Glutamatergic neuron (in vitro differentiated cells): ENCODE results near the gene MCUR1. TPM values are rescaled to one million over a fixed set of nuclear protein-coding genes. Genes with fewer than 3 reads are reported as not detected.
"Not testable (repeated sequence)": the region's sequence is repeated elsewhere in the genome, so short reads cannot be mapped to it uniquely, and the experiment has no call there.

Source experiments
- DNase-seq: peaks from one replicate; pipeline ENCODE4 v3.0.0; 2022
- H3K27ac Mint-ChIP-seq: one replicate; pipeline ENCODE4 v1.8.0; 2020; ENCODE audit warnings: mild to moderate bottlenecking, mixed read lengths, inconsistent platforms; ENCODE audit not compliant: unreplicated experiment
- H3K27me3 Mint-ChIP-seq: one replicate; pipeline ENCODE4 v1.8.0; 2020; ENCODE audit warnings: mild to moderate bottlenecking, moderate library complexity, mixed read lengths, inconsistent platforms; ENCODE audit not compliant: unreplicated experiment
- H3K36me3 Mint-ChIP-seq: one replicate; pipeline ENCODE4 v1.8.0; 2020; ENCODE audit warnings: mild to moderate bottlenecking, mixed read lengths, inconsistent platforms; ENCODE audit not compliant: unreplicated experiment
- H3K4me1 Mint-ChIP-seq: one replicate; pipeline ENCODE4 v1.8.0; 2020; ENCODE audit warnings: mild to moderate bottlenecking, low read depth, mixed read lengths, inconsistent platforms; ENCODE audit not compliant: unreplicated experiment
- H3K4me3 Mint-ChIP-seq: one replicate; pipeline ENCODE4 v1.8.0; 2020; ENCODE audit warnings: mild to moderate bottlenecking, mixed read lengths, inconsistent platforms; ENCODE audit not compliant: unreplicated experiment
- H3K9me3 Mint-ChIP-seq: one replicate; pipeline ENCODE4 v1.8.0; 2020; ENCODE audit warnings: mild to moderate bottlenecking, moderate library complexity, mixed read lengths, inconsistent platforms; ENCODE audit not compliant: unreplicated experiment
- total RNA-seq: library from RNA; stranded (reverse); fragmentation: NEBNext Ultra II Directional; extraction: Animal tissue kit (Norgen Biotek cat#: 25700); gene quantifications from one replicate; pipeline ENCODE4 v1.2.1, GENCODE V29; 2021; ENCODE audit not compliant: unreplicated experiment
- TF ChIP-seq, protein P1 (sequence below): fragments of 200-600 bp; sonication (generic); IDR thresholded peaks from one replicate; pipeline ENCODE4 v1.5.0; 2021; ENCODE audit not compliant: partially characterized antibody, unreplicated experiment

The MCUR1 gene
- total RNA-seq, 1 donor from 2014 or later, result 14.1 TPM

DNA sequence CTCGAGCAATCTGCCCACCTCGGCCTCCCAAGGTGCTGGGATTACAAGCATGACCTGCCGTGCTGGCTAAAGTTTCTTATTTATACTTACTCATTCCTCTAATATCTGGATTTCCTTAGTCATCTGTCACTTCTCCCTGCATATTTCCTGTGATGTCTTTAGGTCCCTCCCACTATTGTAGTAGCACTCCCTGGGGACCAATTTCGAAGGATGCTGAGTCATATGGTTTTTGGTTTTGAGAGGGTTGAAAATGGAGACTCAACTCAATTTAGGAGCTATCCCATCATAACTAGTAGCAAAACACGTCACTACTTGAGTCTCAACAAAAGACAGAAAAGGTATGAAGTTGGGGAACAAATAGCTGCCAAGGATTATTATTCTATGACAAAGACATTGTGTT lies 20.2 kb downstream of the MCUR1 start:
- H3K36me3 Mint-ChIP-seq, result no peaks in the 10 kb centered on the region
- DNase-seq, result no peak
- no peak overlapping the region for H3K27ac Mint-ChIP-seq
- peaks cover 3% of the 10 kb centered on the region for H3K4me1 Mint-ChIP-seq
- no peak overlapping the region for H3K4me3 Mint-ChIP-seq
- TF ChIP-seq, protein P1, sequence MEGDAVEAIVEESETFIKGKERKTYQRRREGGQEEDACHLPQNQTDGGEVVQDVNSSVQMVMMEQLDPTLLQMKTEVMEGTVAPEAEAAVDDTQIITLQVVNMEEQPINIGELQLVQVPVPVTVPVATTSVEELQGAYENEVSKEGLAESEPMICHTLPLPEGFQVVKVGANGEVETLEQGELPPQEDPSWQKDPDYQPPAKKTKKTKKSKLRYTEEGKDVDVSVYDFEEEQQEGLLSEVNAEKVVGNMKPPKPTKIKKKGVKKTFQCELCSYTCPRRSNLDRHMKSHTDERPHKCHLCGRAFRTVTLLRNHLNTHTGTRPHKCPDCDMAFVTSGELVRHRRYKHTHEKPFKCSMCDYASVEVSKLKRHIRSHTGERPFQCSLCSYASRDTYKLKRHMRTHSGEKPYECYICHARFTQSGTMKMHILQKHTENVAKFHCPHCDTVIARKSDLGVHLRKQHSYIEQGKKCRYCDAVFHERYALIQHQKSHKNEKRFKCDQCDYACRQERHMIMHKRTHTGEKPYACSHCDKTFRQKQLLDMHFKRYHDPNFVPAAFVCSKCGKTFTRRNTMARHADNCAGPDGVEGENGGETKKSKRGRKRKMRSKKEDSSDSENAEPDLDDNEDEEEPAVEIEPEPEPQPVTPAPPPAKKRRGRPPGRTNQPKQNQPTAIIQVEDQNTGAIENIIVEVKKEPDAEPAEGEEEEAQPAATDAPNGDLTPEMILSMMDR, result no peak
- H3K27me3 Mint-ChIP-seq, result no peaks in the 10 kb centered on the region
- peaks cover 2% of the 10 kb centered on the region for H3K9me3 Mint-ChIP-seq

DNA sequence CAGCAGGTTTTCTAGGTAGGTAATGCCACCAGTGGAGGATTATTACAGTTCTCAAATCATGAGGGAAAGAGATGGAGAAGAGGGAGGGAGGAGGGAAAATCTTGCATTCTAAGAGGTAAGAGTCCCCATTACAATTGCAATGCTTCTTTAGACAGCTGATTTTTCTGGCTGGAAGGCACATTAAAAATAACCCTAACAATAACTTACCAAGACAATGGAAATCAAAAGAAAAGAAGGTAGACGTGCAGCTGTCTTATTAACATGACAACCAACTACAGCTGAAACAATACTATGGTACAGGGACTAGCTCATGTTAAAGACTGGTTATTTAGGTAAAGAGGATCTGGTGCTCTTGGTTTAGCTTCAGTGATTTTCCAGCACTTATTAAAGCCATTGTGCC lies 24.6 kb downstream of the MCUR1 start:
- Mint-ChIP-seq H3K27me3 (no peaks in the 10 kb centered on the region), H3K4me1 (peaks cover 6% of the 10 kb centered on the region), H3K9me3 (no peaks in the 10 kb centered on the region), H3K4me3 (no peak overlapping the region), H3K27ac (no peak overlapping the region), H3K36me3 (no peaks in the 10 kb centered on the region)
- DNase-seq, result no peak
- TF ChIP-seq, protein P1, result no peak

DNA sequence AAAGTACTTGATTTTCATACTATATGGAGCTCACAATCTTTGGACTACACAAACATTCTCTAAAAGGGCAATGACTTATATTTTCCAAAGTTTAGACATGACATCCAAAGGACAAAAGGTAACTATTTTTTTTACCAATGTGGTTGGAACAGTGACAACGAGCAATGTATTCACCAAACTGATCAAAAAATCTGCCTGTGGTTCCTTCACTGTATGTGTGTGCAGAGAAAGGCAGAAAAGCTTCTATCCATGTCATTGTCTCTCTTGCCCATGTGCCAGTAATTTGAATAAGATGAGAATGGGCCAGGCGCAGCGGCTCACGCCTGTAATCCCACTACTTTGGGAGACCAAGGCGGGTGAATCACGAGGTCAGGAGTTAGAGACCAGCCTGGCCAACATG lies 25.5 kb downstream of the MCUR1 start:
- Mint-ChIP-seq H3K36me3 (no peaks in the 10 kb centered on the region), H3K4me1 (peaks cover 3% of the 10 kb centered on the region), H3K4me3 (no peak overlapping the region), H3K27me3 (no peaks in the 10 kb centered on the region), H3K9me3 (no peaks in the 10 kb centered on the region), H3K27ac (no peak overlapping the region)
- TF ChIP-seq, protein P1, result no peak
- DNase-seq, result no peak

DNA sequence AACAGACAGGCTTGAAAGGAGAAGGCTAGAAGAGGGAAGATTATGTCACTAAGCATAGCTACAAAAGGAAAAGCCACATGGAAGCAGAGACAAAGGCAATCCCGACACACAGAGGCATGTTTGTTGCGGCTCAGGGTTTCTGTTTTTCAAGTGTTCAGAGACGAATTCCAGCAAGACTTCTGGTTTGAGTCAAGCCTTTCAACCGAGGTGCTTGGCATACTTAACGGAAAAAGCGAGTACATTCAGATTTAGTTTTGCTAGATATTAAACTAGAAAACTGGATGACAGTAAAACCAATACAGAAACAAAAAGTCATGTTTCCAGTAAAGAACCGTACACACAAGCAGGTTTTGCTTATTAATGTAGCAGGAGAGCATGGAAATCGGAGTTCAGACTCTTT lies 27.2 kb downstream of the MCUR1 start:
- DNase-seq, result no peak
- H3K9me3 Mint-ChIP-seq, result no peaks in the 10 kb centered on the region
- H3K27me3 Mint-ChIP-seq, result no peaks in the 10 kb centered on the region
- TF ChIP-seq, protein P1, result no peak
- no peaks in the 10 kb centered on the region for H3K36me3 Mint-ChIP-seq
- H3K4me1 Mint-ChIP-seq, result peaks cover 3% of the 10 kb centered on the region
- H3K27ac Mint-ChIP-seq, result peak overlapping the region; percentile 1
- H3K4me3 Mint-ChIP-seq, result no peak overlapping the region

DNA sequence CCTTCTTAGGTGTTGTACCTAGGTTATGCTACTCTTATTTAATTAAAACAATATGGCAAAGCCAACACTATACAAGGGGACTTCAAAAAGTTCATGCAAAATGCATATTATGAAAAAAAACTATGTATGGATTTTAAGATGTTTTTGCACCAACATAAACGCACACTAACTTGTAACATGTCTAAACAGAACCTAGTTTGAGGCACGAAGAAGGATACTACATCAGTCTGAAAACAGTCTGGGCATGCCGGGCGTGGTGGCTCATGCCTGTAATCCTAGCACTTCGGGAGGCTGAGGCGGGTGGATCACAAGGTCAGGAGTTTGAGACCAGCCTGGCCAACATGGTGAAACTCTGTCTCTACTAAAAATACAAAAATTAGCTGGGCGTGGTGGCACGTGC lies 34.2 kb downstream of the MCUR1 start:
- not testable (repeated sequence) for H3K9me3 Mint-ChIP-seq, DNase-seq, H3K36me3 Mint-ChIP-seq, H3K27me3 Mint-ChIP-seq, H3K4me3 Mint-ChIP-seq, H3K4me1 Mint-ChIP-seq, H3K27ac Mint-ChIP-seq

DNA sequence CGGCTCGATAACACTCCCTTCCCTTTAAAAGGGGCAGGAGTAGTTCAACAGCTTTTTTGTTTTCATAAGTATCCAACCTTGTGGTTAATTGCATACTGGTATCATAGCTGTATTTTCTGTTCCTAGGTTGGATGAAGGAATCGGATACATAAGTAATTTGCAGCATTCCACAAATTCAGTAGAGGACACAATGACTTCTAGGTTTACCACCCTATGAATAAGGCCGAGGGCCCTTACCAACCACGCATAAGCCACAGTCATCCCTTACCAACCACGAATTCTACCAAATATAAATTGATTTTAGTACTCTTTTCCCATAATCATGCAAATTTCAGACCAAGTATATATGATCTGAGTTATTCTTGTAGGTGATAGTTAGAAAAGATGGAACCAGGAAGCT lies 36.3 kb downstream of the MCUR1 start:
- Mint-ChIP-seq H3K27me3 (no peaks in the 10 kb centered on the region), H3K27ac (no peak overlapping the region), H3K36me3 (no peaks in the 10 kb centered on the region), H3K4me1 (no peaks in the 10 kb centered on the region), H3K9me3 (no peaks in the 10 kb centered on the region), H3K4me3 (no peak overlapping the region)
- TF ChIP-seq, protein P1, result no peak
- no peak for DNase-seq
